Lower lobe of right lung (tissue), 2 donors: ENCODE data around the gene CYP27B1. TPM values are rescaled to one million over a fixed set of nuclear protein-coding genes. Genes with fewer than 3 reads are reported as not detected.

ENCODE experiments used
- ATAC-seq, 2 donors: fragments of 200-7000 bp; cut with Tn5 transposase; one replicate each; pipeline ENCODE4 v1.9.1; 2020 to 2022; ENCODE audit warnings: mild to moderate bottlenecking in 2 of 2, moderate library complexity in 2 of 2
- DNase-seq: peaks from one replicate; pipeline ENCODE4 v3.0.0-alpha.2; 2020
- H3K27ac ChIP-seq: fragments of 200-600 bp; one replicate; pipeline ENCODE4 v1.8.0; 2022
- H3K27me3 ChIP-seq: fragments of 200-600 bp; one replicate; pipeline ENCODE4 v1.8.0; 2022; ENCODE audit warnings: low read depth
- H3K36me3 ChIP-seq: fragments of 200-600 bp; one replicate; pipeline ENCODE4 v1.8.0; 2022; ENCODE audit warnings: mild to moderate bottlenecking
- H3K4me1 ChIP-seq: fragments of 200-600 bp; one replicate; pipeline ENCODE4 v1.8.0; 2022
- H3K4me3 ChIP-seq: fragments of 200-600 bp; one replicate; pipeline ENCODE4 v1.8.0; 2022; ENCODE audit warnings: mild to moderate bottlenecking
- H3K9me3 ChIP-seq: fragments of 200-600 bp; one replicate; pipeline ENCODE4 v1.8.0; 2022
- CTCF ChIP-seq: fragments of 200-600 bp; IDR thresholded peaks from one replicate; pipeline ENCODE4 v1.8.0; 2022; ENCODE audit warnings: antibody characterized with exemption, mild to moderate bottlenecking
- intact Hi-C: fragments of 100-400 bp; cut with DNase I; formaldehyde crosslinking; loops from one replicate; pipeline ENCODE4 v1.11.0; 2022
- total RNA-seq: library from RNA; stranded (reverse); fragmentation: NEBNext Ultra II Directional; extraction: Animal tissue kit (Norgen Biotek cat#: 25700); gene quantifications from one replicate; pipeline ENCODE4 v1.2.1, GENCODE V29; 2021
- donor health status: DM: no; HTN: yes; CAD: no; lungs with severe emphysema.

The CYP27B1 gene
- total RNA-seq, 1 donor from 2014 or later: 1.1 TPM

GRCh38 chr12:57760347-57760982, 6.4 kb downstream of the CYP27B1 start:
- no peak for DNase-seq
- no peak overlapping the region for H3K27ac ChIP-seq
- H3K4me1 ChIP-seq: peaks cover 23% of the 10 kb centered on the region
- H3K36me3 ChIP-seq: peaks cover 22% of the 10 kb centered on the region
- TF ChIP-seq CTCF: no peak
- no peak for ATAC-seq
- H3K9me3 ChIP-seq: no peaks in the 10 kb centered on the region
- H3K4me3 ChIP-seq: no peak overlapping the region
- H3K27me3 ChIP-seq: peaks cover 23% of the 10 kb centered on the region
- intact Hi-C loops: no loop called here

- H3K36me3 ChIP-seq: peaks cover 22% of the 10 kb centered on the region
- H3K27ac ChIP-seq: no peak overlapping the region
- DNase-seq (no peak), ATAC-seq (no peak)
- TF ChIP-seq CTCF: peak; percentile 31
- H3K4me1 ChIP-seq: peaks cover 16% of the 10 kb centered on the region
- no peak overlapping the region for H3K4me3 ChIP-seq
- intact Hi-C loops: no loop called here
- peaks cover 13% of the 10 kb centered on the region for H3K27me3 ChIP-seq
- no peaks in the 10 kb centered on the region for H3K9me3 ChIP-seq
Observed at GRCh38 chr12:57759360-57759980, 7.4 kb downstream of the CYP27B1 start.

- peaks cover 6% of the 10 kb centered on the region for H3K27me3 ChIP-seq
- ATAC-seq (no peak), DNase-seq (no peak)
- intact Hi-C loops: no loop called here
- H3K36me3 ChIP-seq: peaks cover 22% of the 10 kb centered on the region
- H3K4me1 ChIP-seq: peaks cover 22% of the 10 kb centered on the region
- H3K27ac ChIP-seq: no peak overlapping the region
- TF ChIP-seq CTCF: no peak
- H3K9me3 ChIP-seq: no peaks in the 10 kb centered on the region
- no peak overlapping the region for H3K4me3 ChIP-seq
Observed at GRCh38 chr12:57758552-57759359, 8.1 kb downstream of the CYP27B1 start.

GRCh38 chr12:57757771-57758170, 9.1 kb downstream of the CYP27B1 start:
- DNase-seq (no peak), ATAC-seq (no peak)
- TF ChIP-seq CTCF: no peak
- Histone ChIP-seq H3K36me3 (peaks cover 22% of the 10 kb centered on the region), H3K4me3 (no peak overlapping the region), H3K27ac (no peak overlapping the region), H3K27me3 (no peaks in the 10 kb centered on the region), H3K4me1 (peaks cover 32% of the 10 kb centered on the region), H3K9me3 (no peaks in the 10 kb centered on the region)
- intact Hi-C loops: no loop called here

- Histone ChIP-seq H3K36me3 (peaks cover 22% of the 10 kb centered on the region), H3K27ac (no peak overlapping the region), H3K4me3 (peak overlapping the region; percentile 64), H3K27me3 (no peaks in the 10 kb centered on the region), H3K9me3 (no peaks in the 10 kb centered on the region), H3K4me1 (peaks cover 36% of the 10 kb centered on the region)
- intact Hi-C loops: no loop called here
- DNase-seq (peak; percentile 72), ATAC-seq (no peak)
- TF ChIP-seq CTCF: peak; percentile 63
Observed at GRCh38 chr12:57756406-57757341, 10.2 kb downstream of the CYP27B1 start.
